Transverse colon (tissue), 4 donors: ENCODE measurements around the gene DIAPH3. TPM values are rescaled to one million over a fixed set of nuclear protein-coding genes. Genes with fewer than 3 reads are reported as not detected.

Experiments used
- DNase-seq: peaks from one replicate; pipeline ENCODE4 v3.0.0-alpha.2; 2019
- H3K27ac ChIP-seq, 4 donors: fragments of 200-600 bp; sonication (generic); 2 replicates each; pipeline ENCODE4 v1.5.1; 2016 to 2018; ENCODE audit warnings: inconsistent platforms in 4 of 4
- H3K27me3 ChIP-seq: fragments of 200-600 bp; sonication (generic); 2 replicates; pipeline ENCODE4 v1.5.1; 2017; ENCODE audit warnings: inconsistent platforms
- H3K36me3 ChIP-seq, 4 donors: fragments of 200-600 bp; sonication (generic); 2 replicates each; pipeline ENCODE4 v1.5.1; 2017 to 2019; ENCODE audit warnings: inconsistent platforms in 4 of 4
- H3K4me1 ChIP-seq, 4 donors: fragments of 200-600 bp; sonication (generic); 2 replicates each; pipeline ENCODE4 v1.5.1; 2017 to 2020; ENCODE audit warnings: inconsistent platforms in 4 of 4
- H3K4me3 ChIP-seq, 4 donors: fragments of 200-600 bp; sonication (generic); 1 replicate in 1 of 4; 2 replicates in 3 of 4; pipeline versions ENCODE4 v1.5.1 to v1.6.1; 2017 to 2019; ENCODE audit warnings: inconsistent platforms in 4 of 4
- H3K9me3 ChIP-seq, 2 donors: fragments of 200-600 bp; sonication (generic); 2 replicates each; pipeline ENCODE4 v1.5.1; 2017 to 2019; ENCODE audit warnings: inconsistent platforms in 2 of 2
- EP300 ChIP-seq: sonication (generic); formaldehyde crosslinking; IDR thresholded peaks from one replicate; pipeline ENCODE4 v1.6.1; 2017; ENCODE audit warnings: antibody characterized with exemption, low read depth
- POLR2A ChIP-seq: fragments of 450-650 bp; IDR thresholded peaks from one replicate; pipeline ENCODE4 v1.6.1; 2016; ENCODE audit warnings: antibody characterized with exemption, mild to moderate bottlenecking, moderate library complexity
- POLR2AphosphoS5 ChIP-seq, 3 donors: sonication (generic); formaldehyde crosslinking; IDR thresholded peaks; one replicate each; pipeline ENCODE4 v1.6.1; 2016; ENCODE audit warnings: antibody characterized with exemption in 3 of 3
- WGBS, 2 donors: methylation state at CpG; one replicate each; pipeline ENCODE4 v1.1.5; 2018; ENCODE audit warnings: low coverage in 1 of 2; 5-methylcytosine and 5-hydroxymethylcytosine counted together
- in situ Hi-C, 4 donors: fragments of 200-750 bp; cut with MboI; loops; one replicate each; pipeline versions ENCODE4 v1.15.0 to v1.15.1; 2017; ENCODE audit warnings: low sequenced_read_pairs in 3 of 4, low pct_ligation_motif_present in 1 of 4, low pct_unique_long_range_greater_than_20kb in 1 of 4
- intact Hi-C: fragments of 100-400 bp; cut with DNase I; formaldehyde crosslinking; loops from one replicate; pipeline ENCODE4 v1.15.1; 2023; ENCODE audit warnings: low total_unique reads
- total RNA-seq, 4 donors: library from RNA; depleted of rRNA; stranded (reverse); fragments of >200 nt; gene quantifications; one replicate each; pipeline ENCODE4 v1.1.0, GENCODE V29; 2016
- TF ChIP-seq, protein P1 (sequence below), 5 experiments: fragments of 200-600 bp in 3 of 5; fragments of 450-650 bp in 2 of 5; sonication (generic) in 3 of 5; IDR thresholded peaks; 1 replicate in 2 of 5; 2 replicates in 3 of 5; pipeline ENCODE4 v1.5.1; 2016 to 2017; ENCODE audit warnings: antibody characterized with exemption in 5 of 5, inconsistent platforms in 3 of 5, mild to moderate bottlenecking in 2 of 5, moderate library complexity in 1 of 5

Gene DIAPH3
- total RNA-seq, 4 donors from 2014 or later = 0.95 to 1.6 (median 1.2) TPM

DNA sequence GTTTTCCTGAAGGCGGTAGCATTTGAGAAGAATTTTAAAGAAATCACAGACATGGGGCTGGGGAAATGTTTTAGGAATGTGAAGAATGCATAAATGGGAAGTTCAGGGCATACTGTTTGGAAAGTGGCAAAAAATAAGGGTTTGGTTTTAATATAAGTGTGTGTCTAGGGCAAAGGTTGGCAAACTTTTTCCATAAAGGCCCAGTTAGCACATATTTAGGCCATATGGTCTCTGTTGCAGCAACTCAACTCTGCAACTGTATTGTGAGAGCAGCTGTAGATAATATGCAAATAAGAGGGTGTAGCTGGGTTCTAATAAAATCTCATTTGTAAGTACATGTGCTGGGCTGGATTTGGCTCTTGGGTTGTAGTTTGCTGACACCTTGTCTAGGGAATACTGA, 521.9 kb downstream of the DIAPH3 start:
- no peak for TF ChIP-seq EP300
- TF ChIP-seq POLR2A = no peak
- TF ChIP-seq, protein P1, sequence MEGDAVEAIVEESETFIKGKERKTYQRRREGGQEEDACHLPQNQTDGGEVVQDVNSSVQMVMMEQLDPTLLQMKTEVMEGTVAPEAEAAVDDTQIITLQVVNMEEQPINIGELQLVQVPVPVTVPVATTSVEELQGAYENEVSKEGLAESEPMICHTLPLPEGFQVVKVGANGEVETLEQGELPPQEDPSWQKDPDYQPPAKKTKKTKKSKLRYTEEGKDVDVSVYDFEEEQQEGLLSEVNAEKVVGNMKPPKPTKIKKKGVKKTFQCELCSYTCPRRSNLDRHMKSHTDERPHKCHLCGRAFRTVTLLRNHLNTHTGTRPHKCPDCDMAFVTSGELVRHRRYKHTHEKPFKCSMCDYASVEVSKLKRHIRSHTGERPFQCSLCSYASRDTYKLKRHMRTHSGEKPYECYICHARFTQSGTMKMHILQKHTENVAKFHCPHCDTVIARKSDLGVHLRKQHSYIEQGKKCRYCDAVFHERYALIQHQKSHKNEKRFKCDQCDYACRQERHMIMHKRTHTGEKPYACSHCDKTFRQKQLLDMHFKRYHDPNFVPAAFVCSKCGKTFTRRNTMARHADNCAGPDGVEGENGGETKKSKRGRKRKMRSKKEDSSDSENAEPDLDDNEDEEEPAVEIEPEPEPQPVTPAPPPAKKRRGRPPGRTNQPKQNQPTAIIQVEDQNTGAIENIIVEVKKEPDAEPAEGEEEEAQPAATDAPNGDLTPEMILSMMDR (IDR thresholded peaks at IDR 0.05) = no peak
- TF ChIP-seq POLR2AphosphoS5 (IDR thresholded peaks at IDR 0.05) = no peak
- 80 to 89% methylated on average over 1 of the region's 1 CpG for WGBS, 2 donors
- Histone ChIP-seq H3K4me3 (no peak overlapping the region), H3K27ac (no peak overlapping the region), H3K36me3 (no peaks in the 10 kb centered on the region), H3K4me1 (no peaks in the 10 kb centered on the region), H3K27me3 (no peaks in the 10 kb centered on the region), H3K9me3 (no peaks in the 10 kb centered on the region)
- intact Hi-C loops = no loop called here
- in situ Hi-C loops = no loop called here
- DNase-seq = no peak

DNA sequence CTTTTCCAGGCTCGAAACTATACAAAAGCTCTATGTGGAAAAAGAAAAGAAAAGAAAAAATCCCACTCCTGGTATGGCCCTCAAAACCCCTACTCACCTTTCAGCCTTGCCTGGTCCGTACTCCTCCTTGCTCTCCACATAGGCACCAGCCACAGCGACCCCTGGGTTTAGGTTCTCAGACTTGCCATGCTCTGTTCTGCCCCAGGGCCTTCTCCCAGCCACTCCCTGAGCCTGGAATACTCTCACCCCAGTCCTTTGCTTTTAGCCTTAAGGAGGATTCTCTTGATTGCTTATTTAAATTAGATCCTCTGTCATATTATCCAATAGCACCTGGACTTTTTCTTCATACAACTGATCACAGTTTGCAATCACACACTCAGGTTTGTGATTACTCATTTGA, 522.5 kb downstream of the DIAPH3 start:
- WGBS, 2 donors = 76 to 89% methylated on average over 3 of the region's 3 CpGs
- DNase-seq = no peak
- in situ Hi-C loops = no loop called here

DNA sequence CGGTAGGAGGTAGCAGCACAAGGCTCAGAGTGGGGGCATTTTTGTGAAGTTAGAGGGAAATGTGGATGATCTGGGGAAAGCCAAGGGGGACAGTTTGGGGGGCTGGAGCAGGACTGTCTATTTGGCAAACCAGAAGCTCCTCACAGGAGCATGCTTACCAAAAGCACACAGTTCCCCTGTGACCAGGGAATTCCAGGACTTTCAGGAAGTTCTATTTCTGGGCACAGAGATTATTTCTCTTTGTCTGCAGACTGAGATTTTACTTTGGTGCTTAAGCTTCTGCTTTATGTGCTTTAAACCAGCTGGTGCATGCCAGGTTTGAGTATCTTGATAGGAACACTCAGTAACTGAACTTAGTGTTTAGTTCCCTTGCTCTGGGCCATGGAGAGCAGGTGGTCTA, 525.3 kb downstream of the DIAPH3 start:
- H3K36me3 ChIP-seq = no peaks in the 10 kb centered on the region
- no peak overlapping the region for H3K4me3 ChIP-seq
- TF ChIP-seq, protein P1 (IDR thresholded peaks at IDR 0.05) = no peak
- TF ChIP-seq POLR2A = no peak
- no peak for TF ChIP-seq EP300
- no peak for TF ChIP-seq POLR2AphosphoS5 (IDR thresholded peaks at IDR 0.05)
- DNase-seq = no peak
- intact Hi-C loops (no loop called here), in situ Hi-C loops (no loop called here)
- H3K4me1 ChIP-seq = no peaks in the 10 kb centered on the region
- no peaks in the 10 kb centered on the region for H3K9me3 ChIP-seq
- H3K27me3 ChIP-seq = no peaks in the 10 kb centered on the region
- 91% methylated on average over 1 of the region's 1 CpG; no CpG with 5 or more reads in 1 of the 2 donors for WGBS, 2 donors
- H3K27ac ChIP-seq = no peak overlapping the region

More for the DNA sequence above, 522.5 kb downstream of the DIAPH3 start:
- intact Hi-C loops = no loop called here
- no peaks in the 10 kb centered on the region for H3K27me3 ChIP-seq
- no peak for TF ChIP-seq EP300
- no peak for TF ChIP-seq POLR2AphosphoS5 (IDR thresholded peaks at IDR 0.05)
- no peak for TF ChIP-seq POLR2A
- TF ChIP-seq, protein P1 (IDR thresholded peaks at IDR 0.05) = no peak
- H3K27ac ChIP-seq = no peak overlapping the region
- no peaks in the 10 kb centered on the region for H3K4me1 ChIP-seq
- no peaks in the 10 kb centered on the region for H3K9me3 ChIP-seq
- H3K36me3 ChIP-seq = no peaks in the 10 kb centered on the region
- no peak overlapping the region for H3K4me3 ChIP-seq

DNA sequence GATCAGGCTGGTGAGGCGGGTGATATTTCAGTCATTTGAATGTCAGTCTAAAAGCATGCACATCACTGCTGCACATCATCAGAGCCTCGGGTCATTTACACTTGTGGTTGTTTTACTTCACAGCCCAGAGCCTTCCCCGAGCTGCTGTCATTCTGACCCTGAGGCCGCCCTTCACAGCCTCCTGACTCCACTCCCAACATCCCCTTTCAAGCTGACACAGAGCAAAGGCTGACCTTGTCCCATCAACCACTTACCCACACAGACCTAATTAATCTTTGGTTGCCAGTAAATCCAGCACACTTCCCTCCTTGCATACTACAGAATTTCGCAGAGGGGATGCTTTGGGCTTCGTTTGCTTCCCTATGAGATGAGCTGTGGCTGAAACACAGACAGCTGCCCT, 528.1 kb downstream of the DIAPH3 start:
- Histone ChIP-seq H3K27me3 (no peaks in the 10 kb centered on the region), H3K4me1 (no peaks in the 10 kb centered on the region), H3K4me3 (no peak overlapping the region), H3K9me3 (no peaks in the 10 kb centered on the region), H3K27ac (no peak overlapping the region), H3K36me3 (no peaks in the 10 kb centered on the region)
- DNase-seq = no peak
- in situ Hi-C loops (no loop called here), intact Hi-C loops (no loop called here)
- no peak for TF ChIP-seq POLR2AphosphoS5 (IDR thresholded peaks at IDR 0.05)
- TF ChIP-seq POLR2A = no peak
- no peak for TF ChIP-seq EP300
- TF ChIP-seq, protein P1 (IDR thresholded peaks at IDR 0.05) = no peak
- 66% methylated on average over 6 of the region's 6 CpGs; no CpG with 5 or more reads in 1 of the 2 donors for WGBS, 2 donors
